Measurements from ENCODE around the gene LRSAM1.
"Not testable (repeated sequence)": the region's sequence is repeated elsewhere in the genome, so short reads cannot be mapped to it uniquely, and the experiment has no call there.

The LRSAM1 gene

DNA sequence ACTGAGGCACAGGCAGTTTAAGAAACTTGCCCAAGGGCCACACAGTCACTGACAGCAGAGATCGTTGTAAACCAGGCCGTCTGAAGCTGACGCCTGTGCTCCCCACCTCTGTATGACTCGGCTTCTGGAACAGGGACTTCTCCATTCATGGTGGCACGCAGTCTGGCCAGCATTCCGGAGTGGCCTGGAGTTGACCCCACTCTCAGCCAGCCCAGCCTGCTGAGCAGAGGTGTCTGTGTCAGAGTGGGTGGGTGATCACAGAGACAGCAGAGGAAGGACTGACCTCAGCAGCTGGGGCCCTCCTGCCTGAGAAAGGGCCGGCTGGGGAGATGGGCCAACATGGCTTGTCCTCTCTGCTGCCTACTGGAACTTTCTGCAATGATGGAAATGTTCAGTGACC lies 12.6 kb downstream of the LRSAM1 start:
- no peak overlapping the region for H3K4me3 ChIP-seq (ENCODE audit: low read depth, low read length)
- TF ChIP-seq CTCF (IDR thresholded peaks at IDR 0.05; ENCODE audit: low read depth, low read length), result no peak

DNA sequence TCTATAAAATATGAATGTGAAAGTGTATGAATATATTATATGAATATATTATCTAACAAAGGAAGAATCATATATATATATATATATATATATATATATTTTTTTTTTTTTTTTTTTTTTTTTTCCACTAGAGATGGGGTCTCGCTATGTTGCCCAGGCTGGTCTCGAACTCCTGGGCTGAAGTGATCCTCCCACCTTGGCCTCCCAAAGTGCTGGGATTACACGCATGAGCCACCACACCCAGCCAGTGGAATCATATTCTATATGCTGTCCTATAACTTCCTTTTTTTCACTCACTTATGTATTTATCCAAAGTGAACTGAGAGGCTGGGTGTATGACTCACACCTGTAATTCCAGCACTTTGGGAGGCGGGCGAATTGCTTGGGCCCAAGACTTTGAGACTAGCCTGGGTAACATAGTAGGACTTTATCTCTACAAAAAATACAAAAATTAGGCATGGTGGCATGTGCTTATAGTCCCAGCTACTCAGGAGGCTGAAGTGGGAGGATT lies 15.2 kb downstream of the LRSAM1 start:
- H3K4me3 ChIP-seq (ENCODE audit: low read depth, low read length), result not testable (repeated sequence)

DNA sequence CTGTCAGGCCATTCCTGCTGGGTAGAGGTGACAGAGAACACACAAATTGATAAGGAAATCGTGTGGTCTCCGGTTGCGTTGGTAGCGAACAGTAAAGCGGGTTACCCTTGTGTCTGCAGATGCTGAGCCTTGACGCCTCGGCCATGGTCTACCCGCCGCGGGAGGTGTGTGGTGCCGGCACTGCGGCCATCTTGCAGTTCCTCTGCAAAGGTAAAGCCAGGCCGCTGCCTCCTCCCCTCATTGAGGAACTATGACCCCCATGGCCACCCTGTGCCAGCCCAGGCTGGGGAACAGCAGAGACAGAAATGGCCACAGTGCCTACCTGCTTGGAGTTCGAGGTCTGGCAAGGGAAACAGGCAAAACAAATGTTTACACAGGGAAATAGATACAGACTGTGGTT lies 16.3 kb downstream of the LRSAM1 start:
- no peak overlapping the region for H3K4me3 ChIP-seq (ENCODE audit: low read depth, low read length)
- no peak for TF ChIP-seq CTCF (IDR thresholded peaks at IDR 0.05; ENCODE audit: low read depth, low read length)

- TF ChIP-seq CTCF (IDR thresholded peaks at IDR 0.05; ENCODE audit: low read depth, low read length), result no peak
- H3K4me3 ChIP-seq (ENCODE audit: low read depth, low read length), result no peak overlapping the region
These were observed 19.4 kb downstream of the LRSAM1 start for GRCh38 chr9:127470662-127471061.

DNA sequence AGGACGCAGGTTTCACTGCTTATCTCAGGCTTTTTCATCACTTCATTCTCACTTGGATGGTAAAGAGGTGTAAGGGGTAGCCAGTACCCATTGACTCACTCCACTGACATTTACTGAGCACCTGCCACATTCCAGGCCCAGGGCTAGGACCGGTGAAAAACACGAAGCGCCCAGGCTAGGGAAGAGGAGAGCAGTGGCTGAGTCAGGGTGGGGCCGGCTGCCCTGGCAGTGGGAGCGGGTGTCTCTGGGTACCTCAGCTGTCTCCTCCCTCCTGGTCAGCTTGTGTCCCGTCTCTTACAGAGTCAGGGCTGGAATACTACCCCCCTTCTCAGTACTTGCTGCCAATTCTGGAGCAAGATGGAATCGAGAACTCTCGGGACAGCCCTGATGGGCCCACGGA lies 22.2 kb downstream of the LRSAM1 start:
- TF ChIP-seq CTCF (IDR thresholded peaks at IDR 0.05; ENCODE audit: low read depth, low read length), result no peak
- no peak overlapping the region for H3K4me3 ChIP-seq (ENCODE audit: low read depth, low read length)

- no peak for TF ChIP-seq CTCF (IDR thresholded peaks at IDR 0.05; ENCODE audit: low read depth, low read length)
- H3K4me3 ChIP-seq (ENCODE audit: low read depth, low read length), result no peak overlapping the region
These were observed 22.6 kb downstream of the LRSAM1 start for GRCh38 chr9:127473932-127474331.

DNA sequence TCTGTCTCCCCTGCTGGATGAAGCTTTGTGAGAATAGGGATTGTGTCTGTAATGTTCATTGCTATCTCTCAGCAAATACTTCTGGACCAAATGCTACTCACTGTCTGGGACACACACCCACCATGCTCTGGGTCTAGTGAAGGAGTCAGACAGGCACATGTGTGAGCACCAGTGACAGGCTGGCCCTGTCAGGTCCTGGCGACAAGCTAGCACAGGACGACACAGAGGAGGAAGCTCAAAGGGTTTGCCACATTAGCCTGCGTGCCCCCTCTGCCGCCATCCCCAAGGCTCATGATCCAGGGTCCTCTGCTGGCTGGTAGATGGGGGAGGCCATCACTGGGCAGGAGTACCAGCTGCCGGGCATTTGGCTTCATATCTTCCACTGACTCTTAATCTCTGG lies 23.3 kb downstream of the LRSAM1 start:
- TF ChIP-seq CTCF (IDR thresholded peaks at IDR 0.05; ENCODE audit: low read depth, low read length), result no peak
- H3K4me3 ChIP-seq (ENCODE audit: low read depth, low read length), result no peak overlapping the region

GRCh38 chr9:127479507-127480081 lies 28.3 kb downstream of the LRSAM1 start:
- TF ChIP-seq CTCF (IDR thresholded peaks at IDR 0.05; ENCODE audit: low read depth, low read length), result no peak
- no peak overlapping the region for H3K4me3 ChIP-seq (ENCODE audit: low read depth, low read length)

All from WI38 (cell line).